Suprapubic skin (tissue), 4 donors: ENCODE results near the gene LRBA. TPM values are rescaled to one million over a fixed set of nuclear protein-coding genes. Genes with fewer than 3 reads are reported as not detected.
"Not testable (repeated sequence)": the region's sequence is repeated elsewhere in the genome, so short reads cannot be mapped to it uniquely, and the experiment has no call there.

Source experiments
- DNase-seq, 2 donors: peaks; one replicate each; pipeline ENCODE4 v3.0.0-alpha.2; 2019; ENCODE audit warnings: low spot score in 2 of 2
- H3K27ac ChIP-seq: fragments of 200-600 bp; sonication (generic); one replicate; pipeline ENCODE4 v1.5.1; 2019
- H3K27me3 ChIP-seq: fragments of 200-600 bp; sonication (generic); one replicate; pipeline ENCODE4 v1.5.1; 2019
- H3K36me3 ChIP-seq: fragments of 200-600 bp; sonication (generic); one replicate; pipeline ENCODE4 v1.5.1; 2019
- H3K4me1 ChIP-seq: fragments of 200-600 bp; sonication (generic); one replicate; pipeline ENCODE4 v1.5.1; 2019
- H3K4me3 ChIP-seq: fragments of 200-600 bp; sonication (generic); one replicate; pipeline ENCODE4 v1.5.1; 2019; ENCODE audit warnings: mild to moderate bottlenecking
- H3K9me3 ChIP-seq: fragments of 200-600 bp; sonication (generic); one replicate; pipeline ENCODE4 v1.5.1; 2019
- CTCF ChIP-seq, 2 donors: fragments of 200-600 bp in 1 of 2; fragments of 450-650 bp in 1 of 2; sonication (generic) in 1 of 2; IDR thresholded peaks; one replicate each; pipeline ENCODE4 v1.5.1; 2016 to 2019; ENCODE audit warnings: antibody characterized with exemption in 2 of 2, mild to moderate bottlenecking in 1 of 2, moderate library complexity in 1 of 2
- EP300 ChIP-seq: sonication (generic); formaldehyde crosslinking; IDR thresholded peaks from one replicate; pipeline ENCODE4 v1.6.1; 2017; ENCODE audit warnings: antibody characterized with exemption
- POLR2A ChIP-seq, 2 donors: fragments of 450-650 bp; IDR thresholded peaks; one replicate each; pipeline ENCODE4 v1.6.1; 2017; ENCODE audit warnings: antibody characterized with exemption in 2 of 2, mild to moderate bottlenecking in 2 of 2, moderate library complexity in 2 of 2
- POLR2AphosphoS5 ChIP-seq, 3 donors: sonication (generic); formaldehyde crosslinking; IDR thresholded peaks; one replicate each; pipeline ENCODE4 v1.6.1; 2017; ENCODE audit warnings: antibody characterized with exemption in 3 of 3
- WGBS: methylation state at CpG from one replicate; pipeline ENCODE4 v1.1.5; 2018; 5-methylcytosine and 5-hydroxymethylcytosine counted together
- total RNA-seq, 4 donors: library from RNA; depleted of rRNA; stranded (reverse); fragments of >200 nt; gene quantifications; one replicate each; pipeline ENCODE4 v1.1.0, GENCODE V29; 2016

Gene LRBA
- total RNA-seq, 4 donors from 2014 or later = 64.6 to 128 (median 81.0) TPM

DNA sequence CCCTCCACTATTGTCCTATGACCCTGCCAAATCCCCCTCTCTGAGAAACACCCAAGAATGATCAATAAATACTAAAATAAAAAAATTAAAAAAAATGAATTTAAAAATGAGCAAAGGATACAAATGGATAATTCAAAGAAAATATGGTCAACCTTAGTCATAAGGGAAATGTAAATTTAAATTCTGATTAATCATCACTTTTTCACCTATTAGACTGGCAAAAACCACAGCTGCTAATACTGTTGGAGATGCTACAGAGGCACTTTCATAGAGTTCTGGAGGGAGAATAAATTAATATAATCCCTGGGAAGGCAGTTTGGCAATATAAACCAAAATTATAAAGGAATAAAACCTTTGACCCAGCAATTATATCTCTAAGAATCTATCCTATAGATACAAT lies 50.3 kb downstream of the LRBA start:
- H3K4me1 ChIP-seq = peaks cover 4% of the 10 kb centered on the region
- H3K9me3 ChIP-seq = no peaks in the 10 kb centered on the region
- H3K36me3 ChIP-seq = no peaks in the 10 kb centered on the region
- DNase-seq = no peak
- TF ChIP-seq POLR2AphosphoS5 (IDR thresholded peaks at IDR 0.05) (no peak), EP300 (no peak), CTCF (IDR thresholded peaks at IDR 0.05) (no peak), POLR2A (IDR thresholded peaks at IDR 0.05) (no peak)
- no peak overlapping the region for H3K27ac ChIP-seq
- no peaks in the 10 kb centered on the region for H3K27me3 ChIP-seq
- no peak overlapping the region for H3K4me3 ChIP-seq

- WGBS = 95% methylated on average over 18 of the region's 47 CpGs
- DNase-seq, H3K36me3 ChIP-seq, H3K4me1 ChIP-seq, H3K27ac ChIP-seq, H3K4me3 ChIP-seq, H3K27me3 ChIP-seq, H3K9me3 ChIP-seq: not testable (repeated sequence)
These were observed 51.3 kb downstream of the LRBA start for GRCh38 chr4:150963602-150964345.

DNA sequence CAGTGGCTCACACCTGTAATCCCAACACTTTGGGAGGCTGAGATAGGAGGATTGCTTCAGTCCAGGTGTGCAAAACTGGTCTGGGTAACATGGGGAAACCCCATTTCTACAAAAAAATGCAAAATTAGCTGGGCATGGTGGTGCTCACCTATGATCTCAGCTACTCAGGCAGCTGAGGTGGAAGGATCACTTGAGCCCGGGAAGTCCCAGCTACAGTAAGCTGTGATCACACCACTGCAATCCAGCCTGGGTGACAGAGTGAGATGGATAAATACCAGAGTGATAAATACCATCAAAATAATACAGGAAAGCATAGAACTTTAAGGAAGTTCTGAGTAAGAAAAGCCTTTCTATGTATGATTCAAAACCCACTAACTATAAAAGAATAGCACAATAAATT lies 52.8 kb downstream of the LRBA start:
- Histone ChIP-seq H3K9me3 (peaks cover 3% of the 10 kb centered on the region), H3K36me3 (no peaks in the 10 kb centered on the region), H3K27ac (no peak overlapping the region), H3K27me3 (no peaks in the 10 kb centered on the region), H3K4me3 (no peak overlapping the region), H3K4me1 (peaks cover 4% of the 10 kb centered on the region)
- TF ChIP-seq POLR2A (IDR thresholded peaks at IDR 0.05) (no peak), CTCF (IDR thresholded peaks at IDR 0.05) (no peak), EP300 (no peak), POLR2AphosphoS5 (IDR thresholded peaks at IDR 0.05) (no peak)
- DNase-seq = no peak
- WGBS = 83% methylated on average over 1 of the region's 1 CpG

GRCh38 chr4:150961566-150961965 lies 53.5 kb downstream of the LRBA start:
- no peak for DNase-seq
- H3K27me3 ChIP-seq = no peaks in the 10 kb centered on the region
- no peak overlapping the region for H3K27ac ChIP-seq
- H3K4me3 ChIP-seq = no peak overlapping the region
- TF ChIP-seq POLR2A (IDR thresholded peaks at IDR 0.05) = no peak
- H3K36me3 ChIP-seq = no peaks in the 10 kb centered on the region
- H3K4me1 ChIP-seq = peaks cover 4% of the 10 kb centered on the region
- H3K9me3 ChIP-seq = peaks cover 3% of the 10 kb centered on the region
- WGBS = 62% methylated on average over 1 of the region's 1 CpG

DNA sequence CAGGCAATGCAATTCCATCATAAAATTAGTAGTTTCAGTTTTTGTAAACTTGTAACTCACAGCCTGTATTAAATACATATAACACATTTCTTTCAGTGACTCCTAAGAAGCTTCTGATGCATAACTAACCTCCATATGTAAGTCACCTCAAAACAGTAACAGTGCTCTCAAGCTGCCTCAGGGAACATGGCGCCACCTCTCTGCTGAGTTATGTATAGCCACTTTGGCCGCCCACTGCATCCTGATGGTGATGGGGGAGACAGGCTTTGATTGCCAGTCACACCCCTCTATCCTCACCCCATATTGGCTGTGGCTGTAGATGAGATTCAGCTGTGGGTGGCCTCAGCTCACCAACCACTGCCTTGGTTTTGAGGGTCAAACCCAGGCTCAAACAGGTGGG lies 54.3 kb downstream of the LRBA start:
- Histone ChIP-seq H3K4me3 (no peak overlapping the region), H3K36me3 (no peaks in the 10 kb centered on the region), H3K27ac (no peak overlapping the region), H3K4me1 (peaks cover 4% of the 10 kb centered on the region), H3K27me3 (no peaks in the 10 kb centered on the region), H3K9me3 (peaks cover 3% of the 10 kb centered on the region)
- TF ChIP-seq POLR2AphosphoS5 (IDR thresholded peaks at IDR 0.05) (no peak), CTCF (IDR thresholded peaks at IDR 0.05) (peak in 1 of 2 donors; percentile 34)
- DNase-seq = no peak
- WGBS = 96% methylated on average over 2 of the region's 2 CpGs

- H3K4me1 ChIP-seq = peaks cover 4% of the 10 kb centered on the region
- H3K27me3 ChIP-seq = no peaks in the 10 kb centered on the region
- H3K36me3 ChIP-seq = no peaks in the 10 kb centered on the region
- peaks cover 3% of the 10 kb centered on the region for H3K9me3 ChIP-seq
- 78% methylated on average over 2 of the region's 2 CpGs for WGBS
- no peak overlapping the region for H3K27ac ChIP-seq
- no peak overlapping the region for H3K4me3 ChIP-seq
- DNase-seq = no peak
- TF ChIP-seq POLR2A (IDR thresholded peaks at IDR 0.05) (no peak), POLR2AphosphoS5 (IDR thresholded peaks at IDR 0.05) (no peak), CTCF (IDR thresholded peaks at IDR 0.05) (peak in 1 of 2 donors; percentile 14)
These were observed 55.0 kb downstream of the LRBA start for GRCh38 chr4:150960079-150960478.

- WGBS = 98% methylated on average over 4 of the region's 4 CpGs
- H3K27me3 ChIP-seq, H3K9me3 ChIP-seq, H3K4me3 ChIP-seq, H3K27ac ChIP-seq, H3K4me1 ChIP-seq, DNase-seq, H3K36me3 ChIP-seq: not testable (repeated sequence)
These were observed 57.1 kb downstream of the LRBA start for GRCh38 chr4:150957981-150958380.

- not testable (repeated sequence) for H3K9me3 ChIP-seq, H3K36me3 ChIP-seq, H3K27me3 ChIP-seq, H3K4me3 ChIP-seq, DNase-seq, H3K27ac ChIP-seq, H3K4me1 ChIP-seq
- WGBS = 100% methylated on average over 1 of the region's 1 CpG
These were observed 58.0 kb downstream of the LRBA start for GRCh38 chr4:150957095-150957494.

DNA sequence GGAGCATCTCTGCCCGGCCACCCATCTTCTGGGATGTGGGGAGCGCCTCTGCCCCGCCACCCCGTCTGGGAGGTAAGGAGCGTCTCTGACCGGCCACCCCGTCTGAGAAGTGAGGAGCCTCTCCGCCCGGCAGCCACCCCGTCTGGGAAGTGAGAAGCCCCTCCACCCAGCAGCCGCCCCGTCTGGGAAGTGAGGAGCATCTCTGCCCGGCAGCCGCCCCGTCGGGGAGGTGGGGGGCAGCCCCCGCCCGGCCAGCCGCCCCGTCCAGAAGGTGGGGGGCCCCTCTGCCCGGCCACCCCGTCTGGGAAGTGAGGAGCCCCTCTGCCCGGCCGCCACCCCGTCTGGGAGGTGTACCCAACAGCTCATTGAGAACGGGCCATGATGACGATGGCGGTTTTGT lies 61.2 kb downstream of the LRBA start:
- DNase-seq, H3K36me3 ChIP-seq, H3K27ac ChIP-seq, H3K9me3 ChIP-seq, H3K4me1 ChIP-seq, H3K27me3 ChIP-seq, H3K4me3 ChIP-seq: not testable (repeated sequence)
- 98% methylated on average over 8 of the region's 28 CpGs for WGBS
